ENCODE data around the gene MAGI3.
"Not testable (repeated sequence)": the region's sequence is repeated elsewhere in the genome, so short reads cannot be mapped to it uniquely, and the experiment has no call there.

Gene MAGI3

GRCh38 chr1:113399062-113399583 lies 8.8 kb downstream of the MAGI3 start:
- DNase-seq (ENCODE audit: low read depth in 2 of 2), result no peak

DNA sequence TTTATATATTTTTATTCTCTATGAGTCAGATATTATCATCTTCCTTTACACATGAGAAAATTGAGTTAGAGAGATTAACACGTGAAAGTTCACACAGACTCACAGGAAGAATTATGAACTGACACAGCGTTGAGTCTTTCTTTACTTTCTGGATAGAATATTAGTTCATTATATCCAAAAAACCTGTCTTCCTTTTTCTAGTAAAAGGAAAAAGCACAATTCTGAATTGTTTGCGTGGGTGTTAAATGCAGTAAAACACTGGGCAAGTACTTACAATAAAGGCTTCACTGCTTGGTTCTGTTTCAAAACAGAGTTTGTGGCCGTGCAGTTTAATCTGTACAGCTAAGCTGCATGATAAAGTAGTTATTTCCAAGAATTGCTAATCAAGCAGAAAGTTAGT lies 10.8 kb downstream of the MAGI3 start:
- DNase-seq (ENCODE audit: low read depth in 2 of 2), result no peak

GRCh38 chr1:113401728-113402127 lies 11.4 kb downstream of the MAGI3 start:
- DNase-seq (ENCODE audit: low read depth in 2 of 2), result no peak

- DNase-seq (ENCODE audit: low read depth in 2 of 2), result no peak
These were observed 12.8 kb downstream of the MAGI3 start for GRCh38 chr1:113403065-113403464.

DNA sequence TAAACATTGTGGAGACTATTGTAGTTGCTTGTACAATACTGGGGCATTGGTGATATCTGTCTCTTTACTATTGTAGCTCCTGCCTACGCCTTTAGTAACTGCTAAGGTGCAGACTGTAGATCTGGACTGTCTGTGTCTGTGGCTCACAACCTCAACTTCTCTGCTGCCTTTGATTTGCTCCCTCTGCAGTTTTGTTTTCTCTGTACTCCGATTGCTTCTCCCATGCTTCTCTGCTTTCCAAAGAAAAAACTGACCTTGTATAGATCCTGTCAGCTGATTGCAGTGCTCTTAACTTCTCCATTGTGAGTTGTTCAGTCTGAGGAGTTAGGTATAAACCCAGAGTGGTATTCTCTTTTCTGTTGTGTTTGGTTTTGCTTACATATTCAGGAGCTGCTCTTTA lies 15.3 kb downstream of the MAGI3 start:
- no peak for DNase-seq (ENCODE audit: low read depth in 2 of 2)

- DNase-seq (ENCODE audit: low read depth in 2 of 2), result not testable (repeated sequence)
These were observed 15.8 kb downstream of the MAGI3 start for GRCh38 chr1:113406149-113406548.

GRCh38 chr1:113409363-113409762 lies 19.0 kb downstream of the MAGI3 start:
- DNase-seq (ENCODE audit: low read depth in 2 of 2), result no peak

- DNase-seq (ENCODE audit: low read depth in 2 of 2), result not testable (repeated sequence)
These were observed 21.7 kb downstream of the MAGI3 start for GRCh38 chr1:113412020-113412419.

DNA sequence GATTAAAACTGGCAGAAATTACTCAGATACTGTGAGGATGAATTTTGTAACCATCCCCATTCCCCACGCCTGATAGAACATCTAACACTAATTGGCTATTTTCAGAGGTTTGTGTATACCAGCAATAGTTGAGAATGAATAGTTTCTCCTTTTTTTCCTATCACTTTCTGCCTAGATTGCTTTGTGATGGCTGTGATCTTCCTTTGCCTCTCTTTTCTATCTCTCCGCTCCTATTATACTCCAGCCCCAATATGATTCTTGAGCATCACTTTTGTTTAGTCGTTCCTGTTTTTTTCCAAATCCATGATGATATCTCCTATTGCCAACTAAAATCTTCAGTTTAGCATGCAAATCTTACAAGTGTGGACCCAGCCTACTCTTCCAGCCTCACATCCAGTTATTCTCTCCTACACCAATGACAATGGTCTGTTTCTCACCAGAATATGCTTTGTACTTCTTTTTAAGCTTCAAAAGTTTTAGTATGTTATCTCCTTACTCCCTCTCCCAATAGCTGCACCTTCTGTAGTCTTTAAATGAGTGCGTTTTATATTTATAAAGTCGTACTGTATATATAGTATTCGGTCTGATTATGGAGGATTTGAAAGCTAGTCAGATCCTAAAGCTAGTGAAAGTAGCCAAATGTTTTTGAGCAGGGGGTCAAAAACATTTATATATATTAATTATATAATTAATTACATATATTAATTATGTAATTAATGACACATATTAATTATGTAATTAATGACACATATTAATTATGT lies 25.2 kb downstream of the MAGI3 start:
- no peak for DNase-seq (ENCODE audit: low read depth in 2 of 2)

GRCh38 chr1:113416071-113416470 lies 25.8 kb downstream of the MAGI3 start:
- not testable (repeated sequence) for DNase-seq (ENCODE audit: low read depth in 2 of 2)

- DNase-seq (ENCODE audit: low read depth in 2 of 2), result no peak
These were observed 26.2 kb downstream of the MAGI3 start for GRCh38 chr1:113416496-113416895.

- no peak for DNase-seq (ENCODE audit: low read depth in 2 of 2)
These were observed 32.2 kb downstream of the MAGI3 start for GRCh38 chr1:113422315-113423068.

GRCh38 chr1:113423826-113424225 lies 33.5 kb downstream of the MAGI3 start:
- DNase-seq (ENCODE audit: low read depth in 2 of 2), result no peak

DNA sequence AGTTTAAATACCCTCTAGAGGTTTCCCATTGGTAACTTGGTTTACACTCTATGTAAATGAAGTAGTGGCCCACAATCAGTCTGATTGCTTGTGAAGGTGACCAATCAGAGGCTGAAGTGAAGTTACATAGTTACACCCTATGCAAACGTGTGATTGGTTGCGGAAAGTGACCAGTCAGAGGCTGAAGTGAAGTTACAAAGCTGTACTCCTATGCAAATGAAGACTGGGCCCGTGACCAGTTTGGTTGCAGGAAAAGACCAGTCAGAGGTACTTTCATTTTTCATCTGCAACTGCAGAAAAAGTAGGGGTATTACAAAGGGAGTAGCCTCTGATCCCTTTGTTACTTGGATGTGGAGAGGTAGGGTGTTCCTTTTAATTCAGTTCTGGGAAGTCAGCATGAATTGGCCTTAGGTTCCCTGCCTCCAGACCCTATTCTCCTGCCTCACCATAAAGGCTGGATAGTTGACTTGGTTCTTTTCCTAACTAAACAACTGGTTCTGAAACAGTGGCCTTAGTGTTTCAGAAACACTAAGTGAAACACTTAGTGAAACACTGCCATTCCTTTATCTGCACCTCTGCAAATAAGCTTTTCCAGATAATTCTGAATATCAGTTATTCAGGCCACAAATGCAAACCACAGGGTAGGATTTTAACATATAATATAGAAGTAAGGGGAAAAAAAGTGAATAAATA lies 39.3 kb downstream of the MAGI3 start:
- DNase-seq (ENCODE audit: low read depth in 2 of 2), result no peak

GRCh38 chr1:113433184-113433583 lies 42.9 kb downstream of the MAGI3 start:
- DNase-seq (ENCODE audit: low read depth in 2 of 2), result no peak

GRCh38 chr1:113434081-113434873 lies 44.0 kb downstream of the MAGI3 start:
- DNase-seq (ENCODE audit: low read depth in 2 of 2), result no peak

GRCh38 chr1:113434874-113435175 lies 44.5 kb downstream of the MAGI3 start:
- DNase-seq (ENCODE audit: low read depth in 2 of 2), result no peak

GRCh38 chr1:113437554-113438341 lies 47.4 kb downstream of the MAGI3 start:
- no peak for DNase-seq (ENCODE audit: low read depth in 2 of 2)

GRCh38 chr1:113438505-113439276 lies 48.4 kb downstream of the MAGI3 start:
- DNase-seq (ENCODE audit: low read depth in 2 of 2), result no peak

- no peak for DNase-seq (ENCODE audit: low read depth in 2 of 2)
These were observed 49.0 kb downstream of the MAGI3 start for GRCh38 chr1:113439277-113439670.

Data from stimulated activated CD8-positive, alpha-beta memory T cell treated with anti-CD3 and anti-CD28 coated beads, Interleukin-7, amount 100 ng/mL, for 1 hour (primary cell).